ENCODE data around the gene RLN2. TPM values are rescaled to one million over a fixed set of nuclear protein-coding genes. Genes with fewer than 3 reads are reported as not detected.

The RLN2 gene
- total RNA-seq, 1 experiment from 2014 or later = 3.7 TPM

GRCh38 chr9:5286262-5286661, 18.3 kb downstream of the RLN2 start:
- Histone ChIP-seq H4K5ac (ENCODE audit: insufficient read length, low read depth, low read length) (no peak overlapping the region), H3K9ac (ENCODE audit: extremely low read depth, insufficient read length, low read length) (no peak overlapping the region), H4K8ac (replicated peaks; ENCODE audit: insufficient read length, low read depth, low read length) (no peak overlapping the region), H3K4me2 (ENCODE audit: insufficient read depth, insufficient read length, low read length) (no peak overlapping the region), H2AFZ (ENCODE audit: low read length) (no peak overlapping the region), H2AK5ac (ENCODE audit: insufficient read length, low read length) (no peak overlapping the region), H3T11ph (ENCODE audit: low read length) (no peak overlapping the region), H3K27me3 (ENCODE audit: insufficient read depth, low read length) (no peaks in the 10 kb centered on the region), H3K23ac (ENCODE audit: insufficient read length, low read depth, low read length) (no peak overlapping the region), H2BK20ac (ENCODE audit: low read depth, low read length, poor library complexity, severe bottlenecking) (no peak overlapping the region), H2BK5ac (ENCODE audit: insufficient read length, low read length) (no peak overlapping the region), H3K18ac (ENCODE audit: insufficient read length, low read depth, low read length) (no peak overlapping the region), H3K23me2 (ENCODE audit: insufficient read length, low read depth, low read length, poor library complexity, severe bottlenecking) (no peaks in the 10 kb centered on the region), H2BK15ac (ENCODE audit: low read depth, low read length) (no peak overlapping the region), H3K56ac (ENCODE audit: insufficient read length, low read depth, low read length) (no peak overlapping the region), H3K4ac (ENCODE audit: low read depth, low read length) (no peak overlapping the region), H4K20me1 (ENCODE audit: control insufficient read depth, insufficient read depth, insufficient read length) (no peaks in the 10 kb centered on the region), H3K4me1 (ENCODE audit: insufficient read depth, low read length) (no peaks in the 10 kb centered on the region), H3K9me3 (ENCODE audit: control insufficient read depth, low read depth, low read length) (no peaks in the 10 kb centered on the region), H3K27ac (ENCODE audit: insufficient read length, low read depth, low read length) (no peak overlapping the region), H2BK120ac (ENCODE audit: low read depth, low read length, poor library complexity, severe bottlenecking) (no peak overlapping the region), H4K91ac (ENCODE audit: insufficient read length, low read depth, low read length) (no peak overlapping the region), H3K14ac (ENCODE audit: insufficient read depth, low read length) (no peak overlapping the region), H2BK12ac (ENCODE audit: insufficient read length, low read depth, low read length) (no peak overlapping the region), H3K79me1 (ENCODE audit: insufficient read depth, low read depth, low read length, poor library complexity, severe bottlenecking) (no peaks in the 10 kb centered on the region), H3K79me2 (ENCODE audit: insufficient read depth, low read length) (no peaks in the 10 kb centered on the region)
- TF ChIP-seq CTCF (conservative IDR thresholded peaks at IDR 0.05) = no peak
- no peak for DNase-seq
- H3K27ac Mint-ChIP-seq = no peak overlapping the region
- peaks cover 0 to 4% of the 10 kb centered on the region in 2 experiments; a peak in 2 of 5 replicates for H3K9me3 Mint-ChIP-seq
- no peaks in the 10 kb centered on the region; the same call in 1 of the 2 replicates for H3K27me3 Mint-ChIP-seq (ENCODE audit: low read depth)
- H3K4me1 Mint-ChIP-seq = no peaks in the 10 kb centered on the region
- H3K4me3 Mint-ChIP-seq = no peak overlapping the region
- no peaks in the 10 kb centered on the region for H3K36me3 Mint-ChIP-seq (ENCODE audit: insufficient read depth in 1 of 3, low read depth in 3 of 3)
